Measurements from ENCODE around the gene APBA2.
A peak's percentile ranks its signal among the peaks of the same experiment; 100 is the strongest.

APBA2 gene

DNA sequence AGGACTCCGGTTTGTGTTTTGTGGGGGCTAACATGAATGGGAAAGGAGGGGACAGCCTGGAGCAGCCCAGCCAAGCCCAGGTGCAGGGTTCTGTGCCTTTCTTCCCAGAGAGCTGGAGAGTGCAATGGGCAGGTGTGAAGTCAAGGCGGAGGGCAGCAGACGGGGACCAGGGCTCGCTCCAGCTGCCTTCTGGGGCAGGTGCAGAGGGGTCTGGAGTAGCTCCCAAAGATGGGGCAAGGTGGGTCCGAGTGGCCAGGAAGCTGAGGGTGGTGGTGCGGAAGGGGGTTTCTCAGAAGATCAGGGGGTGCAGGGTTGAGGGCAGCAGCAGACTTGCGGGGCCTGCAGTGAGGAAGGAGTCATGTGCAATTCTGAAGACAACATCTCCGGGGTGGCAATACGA lies 225.0 kb downstream of the APBA2 start:
- DNase-seq: no peak

DNA sequence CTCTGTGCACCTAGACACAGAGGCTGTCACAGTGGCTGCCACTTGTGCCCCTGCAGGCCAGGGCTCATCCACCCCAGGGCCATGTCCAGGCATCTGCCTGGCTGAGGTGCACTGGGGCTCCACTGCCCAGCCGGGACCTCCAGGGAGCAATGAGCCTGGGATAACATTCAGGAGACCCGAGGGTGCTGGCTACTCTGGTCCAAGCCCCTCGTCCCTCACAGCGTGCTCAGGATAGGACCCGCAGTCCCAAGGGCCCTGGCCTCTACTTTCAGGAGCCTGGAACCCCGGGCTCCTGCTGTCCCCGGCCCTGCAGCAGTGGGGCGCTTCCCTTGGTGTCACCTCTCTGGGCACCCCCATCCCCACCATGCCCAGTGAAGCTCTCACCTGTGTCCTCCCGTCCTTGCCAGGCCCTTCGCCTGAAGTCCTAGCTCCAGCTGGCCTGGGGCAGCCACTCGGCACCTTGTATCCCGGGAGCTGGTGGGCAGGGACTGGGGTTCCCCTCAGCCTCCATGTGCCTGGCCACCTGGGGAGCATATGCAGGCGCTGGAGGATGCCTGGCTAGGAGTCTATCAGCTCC lies 226.0 kb downstream of the APBA2 start:
- no peak for DNase-seq

DNA sequence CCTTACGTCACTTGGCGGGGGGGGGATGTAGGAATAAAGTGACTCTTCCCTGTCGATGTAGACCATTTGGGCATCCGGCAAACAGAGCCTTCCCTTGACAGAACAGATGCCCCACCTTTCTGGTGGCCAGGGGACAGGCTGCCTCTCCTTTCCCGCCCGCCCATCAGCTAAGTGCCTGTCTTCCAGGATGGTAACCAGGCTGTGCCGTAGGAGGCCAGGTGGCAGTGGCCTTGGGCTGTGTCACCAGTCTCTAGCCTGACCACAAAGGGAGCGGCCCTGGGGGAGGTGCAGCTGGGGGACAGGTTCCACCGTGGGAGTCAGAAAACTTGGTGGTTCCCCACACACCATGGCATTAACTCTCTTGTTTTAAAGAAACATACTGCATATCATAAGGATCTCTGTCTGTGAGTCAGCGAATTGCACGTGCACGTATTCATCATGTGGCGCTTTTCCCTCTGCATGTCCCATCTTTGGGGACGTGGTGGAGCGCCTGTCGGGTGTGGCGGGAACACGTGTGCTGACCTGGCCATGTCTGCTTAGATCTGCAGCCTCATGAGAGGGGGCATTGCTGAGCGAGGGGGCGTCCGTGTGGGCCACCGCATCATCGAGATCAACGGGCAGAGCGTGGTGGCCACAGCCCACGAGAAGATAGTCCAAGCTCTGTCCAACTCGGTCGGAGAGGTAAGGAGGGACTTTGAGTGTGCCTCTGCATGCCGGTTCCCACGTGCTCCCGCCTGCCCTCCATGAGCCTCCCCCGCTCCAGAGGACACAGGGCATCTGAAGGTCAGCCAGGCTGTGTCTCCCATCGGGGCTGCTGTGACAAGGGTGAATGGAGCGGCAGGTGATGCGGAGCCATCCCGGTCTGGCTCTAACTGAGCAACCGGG lies 227.8 kb downstream of the APBA2 start:
- peak; percentile 24 for DNase-seq

DNA sequence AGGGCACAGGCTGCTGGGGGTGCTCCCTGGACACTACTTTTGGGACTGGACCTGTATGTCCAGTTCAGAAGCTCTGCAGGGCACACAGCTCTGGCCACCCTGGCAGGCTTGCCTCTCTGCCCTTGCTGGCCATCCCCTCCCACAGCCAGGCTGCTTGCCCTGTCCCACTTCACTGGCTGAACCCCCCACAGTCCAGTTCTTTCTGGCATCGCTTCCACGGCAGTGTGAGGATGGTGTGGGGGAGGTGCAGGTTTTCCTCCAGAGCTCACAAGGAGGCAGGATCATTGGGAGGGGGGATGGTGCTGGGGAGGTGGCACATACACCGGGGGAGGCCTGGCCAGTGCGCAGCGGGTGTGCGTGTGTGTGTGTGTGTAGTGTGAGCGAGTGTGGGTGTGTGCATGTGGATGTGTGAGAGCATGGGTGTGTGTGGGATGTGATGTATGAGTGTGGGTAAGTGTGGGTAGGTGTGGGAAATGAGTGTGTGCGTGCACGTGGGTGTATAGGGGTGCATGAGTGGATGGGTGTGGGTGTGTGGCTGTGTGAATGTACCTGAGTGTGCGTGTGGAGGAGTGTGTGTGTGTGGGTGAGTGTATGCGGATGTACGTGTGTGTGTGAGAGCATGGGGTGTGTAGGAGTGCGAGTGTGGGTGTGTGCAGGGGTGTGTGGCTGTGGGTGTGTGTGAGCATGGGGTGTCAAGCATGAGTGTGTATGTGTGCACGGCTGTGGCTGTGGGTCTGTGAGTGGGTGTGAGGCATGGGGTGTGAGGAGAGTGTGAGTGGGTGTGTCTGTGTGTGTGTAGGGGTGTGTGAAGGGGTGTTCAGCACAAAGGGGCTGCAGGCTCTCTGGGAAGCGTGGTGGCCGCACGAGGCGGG lies 228.7 kb downstream of the APBA2 start:
- no peak for DNase-seq

DNA sequence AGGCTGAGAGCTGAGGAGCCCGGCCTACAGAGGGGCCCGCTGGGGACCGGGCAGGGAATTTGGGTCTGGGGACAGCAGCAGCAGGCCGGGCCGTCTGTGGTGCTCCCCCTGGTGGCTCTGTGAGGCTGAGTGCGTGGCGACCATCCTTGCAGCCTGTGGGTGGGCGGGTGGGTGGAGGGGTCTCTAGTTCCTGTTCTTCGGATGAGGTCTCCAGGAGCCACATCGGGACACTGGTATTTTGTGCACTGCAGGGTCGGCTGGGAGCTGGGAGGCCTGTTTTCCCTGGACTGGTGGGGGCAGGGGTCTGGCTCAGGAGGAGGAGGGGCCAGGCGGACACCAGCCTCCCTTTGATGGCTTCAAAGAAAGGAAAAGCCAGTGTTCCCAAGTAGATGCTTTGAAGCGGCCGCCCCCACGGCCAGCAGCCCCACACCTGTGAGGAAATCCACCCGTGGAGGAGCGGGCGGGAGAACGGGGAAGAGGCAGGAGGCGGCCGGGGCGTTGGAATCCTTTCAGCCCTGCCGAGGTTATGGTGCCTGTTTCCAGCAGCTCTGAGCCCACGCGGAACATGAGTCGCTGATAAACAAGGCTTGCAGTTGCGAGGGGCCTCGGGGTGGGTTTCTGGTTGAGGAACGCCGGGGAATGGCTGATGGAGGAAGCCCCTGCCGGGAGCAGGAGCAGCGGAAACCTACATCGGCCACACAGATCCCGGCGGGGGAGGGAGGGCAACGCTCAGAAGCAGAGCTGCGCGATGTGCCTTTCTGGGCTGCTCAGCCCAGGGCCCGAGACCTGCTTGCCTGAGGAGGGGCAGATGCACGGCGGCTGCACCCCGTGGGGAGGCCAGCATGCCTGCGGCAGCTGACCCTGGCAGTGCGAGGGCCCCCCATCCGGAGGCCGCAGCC lies 229.6 kb downstream of the APBA2 start:
- DNase-seq: peak; percentile 29

DNA sequence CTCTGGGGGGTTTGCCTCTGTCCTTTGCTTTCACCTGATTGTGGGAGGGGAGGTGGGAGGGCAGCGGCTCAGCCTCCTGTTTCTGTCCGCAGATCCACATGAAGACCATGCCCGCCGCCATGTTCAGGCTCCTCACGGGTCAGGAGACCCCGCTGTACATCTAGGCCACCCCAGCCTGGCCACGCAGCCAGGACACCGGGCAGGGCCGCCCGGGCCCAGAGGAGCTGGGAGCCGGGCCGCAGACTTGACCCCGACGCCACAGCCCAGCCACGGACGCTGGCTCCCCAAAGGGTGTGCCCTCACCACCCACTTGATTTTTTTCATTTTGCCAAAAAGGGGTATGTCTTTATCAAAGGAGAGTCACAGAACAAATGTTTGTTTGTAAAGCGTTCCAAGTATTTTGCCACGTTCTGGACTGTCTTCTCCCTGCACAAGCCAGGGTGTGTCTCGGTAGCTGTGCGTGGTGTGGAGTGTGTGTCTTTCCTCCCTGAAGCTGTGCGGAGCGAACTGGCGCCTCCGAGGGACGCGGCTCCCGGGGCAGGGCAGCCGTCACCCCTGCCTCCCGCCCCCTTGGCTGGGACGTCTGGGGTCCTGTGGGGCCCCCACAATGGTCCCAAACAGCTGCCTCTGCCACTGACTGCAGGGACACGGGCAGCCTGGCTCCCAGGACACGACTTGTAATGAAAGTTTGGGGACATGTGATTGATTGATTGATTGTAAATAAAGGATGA lies 231.4 kb downstream of the APBA2 start:
- no peak for DNase-seq

DNA sequence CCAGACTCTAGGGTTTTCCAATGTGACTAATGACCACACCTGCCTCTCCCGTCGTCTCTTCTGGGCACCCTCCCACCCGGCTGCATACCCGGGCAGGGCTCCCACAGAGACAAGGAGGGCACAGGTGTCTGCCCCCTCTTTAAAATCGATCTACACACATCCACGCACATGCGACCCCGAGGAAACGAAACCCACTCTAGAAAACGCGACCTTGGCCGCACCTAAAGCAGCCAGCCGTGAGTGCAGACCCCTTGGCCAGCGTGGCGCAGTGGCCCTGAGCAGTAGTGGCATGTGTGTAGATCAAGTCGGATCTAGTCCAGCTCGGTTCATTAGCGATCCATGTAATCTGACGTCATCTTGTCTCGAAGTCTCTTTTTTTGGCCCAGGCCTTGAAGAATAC lies 232.0 kb downstream of the APBA2 start:
- DNase-seq: no peak

DNA sequence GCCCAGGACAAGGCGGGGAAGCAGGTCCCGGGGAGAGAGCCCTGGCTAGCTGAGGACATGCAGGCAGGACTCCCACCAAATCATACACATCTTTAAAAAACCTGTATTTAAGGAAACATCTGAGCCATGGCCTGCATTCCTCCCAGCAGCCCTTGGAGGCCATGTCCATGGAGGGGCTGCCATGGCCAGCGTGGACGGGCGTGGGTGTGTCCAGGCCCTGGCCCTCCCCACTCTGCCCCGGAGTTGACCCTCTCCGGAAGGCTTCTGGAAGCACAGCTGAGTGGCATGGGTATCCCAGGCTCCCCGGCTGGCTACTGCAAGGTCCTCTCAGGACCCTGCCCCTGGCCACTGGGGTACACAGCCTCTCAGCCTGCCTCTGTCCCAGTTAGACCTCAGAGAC lies 234.1 kb downstream of the APBA2 start:
- DNase-seq: no peak

DNA sequence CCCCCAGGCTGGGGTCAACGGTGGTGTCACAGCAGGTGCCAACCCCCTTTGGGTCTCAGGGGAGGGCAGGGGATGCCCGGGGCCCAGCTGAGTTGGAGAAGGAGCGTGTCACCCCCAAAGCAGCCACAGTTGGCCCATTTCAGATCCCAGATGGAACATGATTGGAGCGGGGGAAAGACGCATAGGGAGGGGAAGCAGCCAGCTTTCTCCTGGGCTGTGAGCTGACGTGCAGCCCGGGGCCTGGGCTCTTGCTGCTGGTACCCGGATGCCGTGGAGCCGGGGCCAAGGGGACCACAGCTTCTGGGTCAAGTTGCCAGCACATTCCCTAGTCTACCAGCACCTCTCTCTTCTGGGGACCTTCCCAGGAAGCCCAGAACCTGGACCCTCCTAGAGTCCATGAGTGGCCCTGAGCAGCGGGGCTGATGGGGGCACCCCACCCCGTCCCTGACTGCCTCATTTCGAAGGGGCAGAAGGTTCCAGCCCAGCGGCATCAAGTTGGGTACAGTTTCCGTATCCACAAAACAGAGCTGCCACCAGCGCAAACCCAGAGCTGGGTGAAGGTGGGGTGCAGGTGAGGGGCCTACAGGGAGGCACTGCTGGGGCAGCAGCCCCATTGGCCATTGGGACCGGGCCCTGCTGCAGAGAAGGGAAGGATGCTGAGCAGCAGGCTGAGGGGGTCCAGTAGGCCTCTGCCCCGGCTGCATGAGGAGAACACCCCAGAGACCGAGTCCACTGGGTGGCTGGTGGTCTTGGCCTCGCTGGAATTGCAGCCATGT lies 235.0 kb downstream of the APBA2 start:
- no peak for DNase-seq

DNA sequence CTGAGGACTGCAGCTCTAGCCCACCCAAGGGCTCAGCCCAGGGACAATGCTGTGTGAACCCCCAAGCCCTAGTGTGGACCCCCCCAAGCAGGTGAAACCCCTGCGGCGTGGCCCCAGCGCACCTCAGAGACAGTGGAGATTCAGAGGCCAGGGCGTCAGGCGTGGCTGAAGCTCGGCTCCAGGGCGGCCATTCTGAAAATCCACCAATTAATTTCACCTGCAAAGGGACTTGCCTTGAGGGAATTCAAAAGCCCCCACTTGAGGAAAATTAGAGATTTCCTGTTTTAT lies 235.5 kb downstream of the APBA2 start:
- no peak for DNase-seq

DNA sequence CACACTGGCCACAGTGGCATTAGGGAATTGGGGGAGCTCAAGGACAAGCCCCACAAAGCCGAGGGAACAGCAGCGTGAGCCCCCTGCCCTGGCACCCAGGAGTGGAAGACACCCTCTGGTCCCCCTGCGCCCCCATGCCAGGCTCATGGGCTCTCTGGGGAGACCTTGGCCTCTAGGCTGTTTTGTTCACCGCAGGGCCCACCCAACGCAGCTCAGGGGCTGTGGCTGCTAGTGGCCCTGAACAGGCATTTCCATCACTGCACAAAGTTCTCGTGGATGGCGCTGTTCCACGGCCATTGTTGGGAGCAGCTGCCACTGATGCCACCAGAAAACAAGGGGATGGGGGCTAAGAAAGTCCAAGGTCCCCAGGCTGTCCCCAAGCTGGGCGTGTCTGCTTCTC lies 236.1 kb downstream of the APBA2 start:
- DNase-seq: no peak

DNA sequence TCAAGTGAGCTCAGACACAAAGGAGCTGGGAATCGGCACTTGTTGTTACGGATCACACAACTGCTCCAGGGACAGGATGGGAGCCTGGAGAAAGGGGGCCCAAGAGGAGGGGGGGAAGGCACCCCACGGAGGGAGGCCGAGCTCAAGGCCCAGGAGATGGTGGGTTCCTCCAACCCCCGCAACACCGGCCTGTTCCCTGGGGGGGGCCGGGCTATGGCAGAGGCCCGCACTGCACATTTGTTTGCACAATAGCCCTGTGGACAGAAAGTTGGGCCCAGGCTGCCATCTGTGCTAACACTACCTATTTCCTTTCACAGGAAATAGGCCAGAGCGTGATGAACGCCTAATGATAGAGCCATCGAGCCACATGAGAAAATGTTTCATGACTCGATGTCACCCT lies 236.7 kb downstream of the APBA2 start:
- DNase-seq: no peak

DNA sequence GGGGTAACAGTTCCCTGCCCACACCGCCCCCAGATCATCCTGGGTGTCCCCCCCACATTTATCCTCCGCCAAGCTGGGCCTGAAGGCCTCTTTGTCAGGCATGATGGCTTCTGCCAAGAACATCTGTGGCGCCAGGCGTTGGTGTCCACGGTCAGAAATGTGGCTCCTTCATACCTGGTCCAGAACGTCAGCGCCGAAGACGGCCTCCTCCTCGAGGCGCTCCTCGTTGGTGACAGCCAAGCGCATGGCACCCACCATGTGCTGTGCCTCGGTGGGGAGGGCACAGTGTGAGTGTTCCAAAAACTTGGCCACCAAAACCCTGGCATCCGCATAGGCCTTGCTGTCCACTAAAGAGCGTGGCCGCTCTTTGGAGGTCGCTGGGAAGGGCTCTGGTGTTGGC lies 237.4 kb downstream of the APBA2 start:
- no peak for DNase-seq

DNA sequence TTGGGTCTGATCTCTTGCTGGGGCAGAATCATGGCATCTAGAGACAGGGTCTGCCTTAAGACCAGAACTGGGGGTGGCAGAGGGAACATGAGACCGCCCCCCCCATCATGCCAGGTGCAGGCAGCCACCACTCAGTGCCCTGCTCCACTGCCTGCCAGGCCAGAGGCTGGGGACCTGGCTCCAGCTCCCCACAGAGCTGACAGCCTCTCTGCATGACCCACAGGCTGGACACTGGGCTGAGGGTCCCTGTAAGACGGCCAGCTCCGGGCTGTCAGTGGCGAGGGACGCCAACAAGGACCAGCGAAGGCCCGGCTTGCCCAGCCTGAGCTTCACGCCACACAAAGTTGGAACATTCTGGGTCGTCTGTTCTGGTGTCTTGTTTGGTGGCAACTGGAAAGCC lies 238.2 kb downstream of the APBA2 start:
- no peak for DNase-seq

DNA sequence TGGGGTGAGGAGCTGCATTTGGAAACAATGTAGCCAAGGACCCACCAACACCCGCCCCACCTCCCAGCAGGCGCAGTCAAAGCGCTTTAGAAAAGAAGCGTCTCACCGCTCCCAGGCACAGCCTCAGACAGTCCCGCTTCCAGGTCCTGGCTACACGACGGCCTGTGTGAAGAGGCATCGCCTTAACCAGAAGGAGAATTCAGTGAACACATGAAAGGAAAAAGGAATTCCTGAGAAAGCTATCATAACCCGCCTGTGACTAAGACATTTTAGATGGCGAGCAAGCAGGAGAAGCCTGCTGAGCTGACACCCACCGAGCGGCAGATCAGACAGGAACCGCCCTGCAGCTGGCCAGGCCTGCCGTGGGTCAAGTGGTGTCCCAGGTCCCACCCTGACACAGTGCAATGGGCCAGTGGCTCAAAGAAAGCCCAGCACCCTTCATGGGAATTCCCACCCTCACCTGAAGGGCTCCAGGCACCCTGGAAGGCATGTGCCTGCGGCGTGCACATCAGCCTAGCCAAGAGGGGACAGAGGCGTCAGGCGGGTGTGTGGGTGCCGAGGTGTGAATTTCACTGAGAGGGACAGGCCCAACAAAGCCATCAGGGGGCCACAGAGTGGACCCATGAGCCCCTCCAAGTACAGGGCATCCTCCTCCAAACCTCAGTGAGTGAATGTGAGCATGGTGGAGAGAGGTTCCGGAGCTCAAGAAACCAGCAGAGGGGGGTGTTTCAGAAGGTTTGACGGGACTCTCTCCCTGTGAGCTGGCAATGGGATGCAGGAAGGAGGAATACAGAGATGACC lies 239.0 kb downstream of the APBA2 start:
- peak; percentile 70 for DNase-seq

DNA sequence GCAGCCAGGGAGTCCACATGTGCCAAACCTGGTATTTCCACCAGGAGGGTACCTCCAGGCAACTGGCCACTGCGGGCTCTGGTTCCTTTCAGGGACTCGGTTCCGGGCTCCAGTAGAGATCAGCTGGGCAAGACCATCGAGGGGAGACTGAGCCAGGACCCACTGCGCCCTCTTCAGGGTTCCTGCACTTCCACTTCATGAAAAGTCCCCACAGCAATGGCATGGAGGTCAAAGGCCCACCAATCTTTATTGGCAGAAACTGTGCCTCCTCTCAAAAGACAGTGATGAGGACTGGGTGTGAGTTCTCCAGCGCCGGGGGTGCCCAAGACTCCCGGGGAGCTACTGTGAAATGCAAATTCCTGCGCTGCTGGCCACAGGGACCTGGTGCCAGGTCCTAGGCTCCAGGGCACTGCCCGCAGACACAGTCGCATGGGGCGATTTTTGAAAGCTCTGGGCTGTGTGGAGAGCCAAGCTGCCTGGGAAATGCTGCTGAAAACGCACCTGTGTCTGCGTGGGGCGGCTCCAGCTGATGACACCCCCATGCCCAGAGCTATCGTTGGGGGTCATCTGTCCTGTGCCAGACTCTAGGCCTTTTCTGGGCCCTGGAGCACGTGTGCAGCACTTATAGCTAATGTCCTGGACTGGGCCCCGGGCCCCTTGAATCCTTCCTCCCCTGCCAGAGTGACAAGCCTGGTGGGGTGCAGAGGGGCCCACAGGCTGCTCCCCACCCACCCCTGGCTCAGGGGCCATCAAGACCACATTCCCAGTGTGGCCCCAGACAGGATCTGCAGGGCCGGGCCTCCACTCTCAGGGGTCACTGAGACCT lies 239.8 kb downstream of the APBA2 start:
- DNase-seq: no peak

DNA sequence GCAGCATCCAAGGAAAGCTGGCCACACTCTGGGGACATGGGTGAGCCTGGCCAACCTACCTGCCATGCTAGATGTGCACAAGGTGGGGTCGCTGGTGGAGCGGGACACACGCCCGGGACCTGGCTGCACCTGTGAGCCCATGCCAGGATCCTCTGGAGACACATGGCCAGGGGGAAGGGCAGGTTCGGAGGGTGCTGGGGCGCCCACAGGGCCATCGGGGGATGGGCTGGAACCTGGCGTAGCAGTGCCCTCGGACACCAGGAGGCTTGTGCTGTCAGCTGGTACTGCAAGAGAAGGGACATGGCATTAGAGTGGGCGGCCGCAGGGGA lies 240.4 kb downstream of the APBA2 start:
- DNase-seq: no peak

DNA sequence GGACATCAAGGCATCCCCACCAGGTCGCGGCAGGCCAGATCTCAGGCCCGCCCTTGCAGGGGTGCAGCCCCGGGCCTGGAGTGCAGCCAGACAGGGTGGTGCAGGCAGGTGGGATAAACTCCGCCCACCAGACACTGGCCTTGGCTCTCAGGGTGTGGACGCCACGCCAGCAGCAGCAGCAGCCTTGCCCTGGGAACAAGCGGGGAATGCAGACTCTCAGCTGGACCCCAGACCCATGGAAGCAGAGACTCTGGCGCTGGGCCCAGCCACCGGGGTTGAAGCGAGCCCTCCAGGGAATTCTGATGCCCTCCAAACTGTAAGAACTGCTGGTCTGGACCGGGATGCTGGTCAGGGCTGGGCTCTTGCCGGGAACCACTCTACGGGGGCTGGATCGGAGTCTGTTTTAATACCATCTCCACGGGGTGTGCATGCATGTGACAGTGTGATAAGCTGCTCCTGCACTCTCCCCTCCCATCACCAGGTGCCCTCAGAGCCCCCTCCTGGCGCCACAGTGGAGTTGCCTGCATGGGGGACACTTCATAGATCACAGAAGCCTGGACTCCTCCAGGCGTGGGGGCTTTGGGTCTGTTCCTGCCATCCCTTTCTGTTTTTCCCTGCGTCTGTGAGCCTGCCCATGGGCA lies 241.2 kb downstream of the APBA2 start:
- DNase-seq: no peak

Measured in fibroblast of skin of right biceps (primary cell).